Colonic mucosa (tissue), 4 donors: ENCODE measurements around the gene BICD1. TPM values are rescaled to one million over a fixed set of nuclear protein-coding genes. Genes with fewer than 3 reads are reported as not detected.
A peak's percentile ranks its signal among the peaks of the same experiment; 100 is the strongest.

Source experiments
- DNase-seq: peaks from one replicate; pipeline ENCODE4 v3.0.0-alpha.2; 2020
- H3K27ac ChIP-seq: fragments of 200-600 bp; one replicate; pipeline ENCODE4 v1.8.0; 2021
- H3K27me3 ChIP-seq: fragments of 200-600 bp; one replicate; pipeline ENCODE4 v1.8.0; 2021
- H3K36me3 ChIP-seq: fragments of 200-600 bp; one replicate; pipeline ENCODE4 v1.8.0; 2021
- H3K4me1 ChIP-seq: fragments of 200-600 bp; one replicate; pipeline ENCODE4 v1.8.0; 2021; ENCODE audit warnings: mild to moderate bottlenecking
- H3K4me3 ChIP-seq: fragments of 200-600 bp; one replicate; pipeline ENCODE4 v1.8.0; 2021
- H3K9ac ChIP-seq, 2 donors: one replicate each; pipeline ENCODE4 v1.7.0; 2013; ENCODE audit warnings: control low read depth in 2 of 2, low read depth in 2 of 2, low read length in 2 of 2
- H3K9me3 ChIP-seq: fragments of 200-600 bp; one replicate; pipeline ENCODE4 v1.8.0; 2021
- CTCF ChIP-seq: fragments of 200-600 bp; IDR thresholded peaks from one replicate; pipeline ENCODE4 v1.8.0; 2022; ENCODE audit warnings: antibody characterized with exemption, mild to moderate bottlenecking
- intact Hi-C: fragments of 100-400 bp; cut with DNase I; formaldehyde crosslinking; loops from one replicate; pipeline ENCODE4 v1.14.1; 2022
- total RNA-seq, 2 donors: library from RNA; stranded (reverse); fragmentation: NEBNext Ultra II Directional in 1 of 2; extraction: Animal tissue kit (Norgen Biotek cat#: 25700) in 1 of 2; gene quantifications; one replicate each; pipeline ENCODE4 v1.2.1, GENCODE V29; 2021
- donor health status: healthy.
- donor health status: DM: no; HTN: no; CAD: no.
- donor health status: DM: no; HTN: no; CAD: no.

BICD1 gene
- total RNA-seq, 2 donors from 2014 or later: 4.2 to 5.8 TPM

GRCh38 chr12:32303174-32303549, 196.5 kb downstream of the BICD1 start:
- intact Hi-C loops: loop anchor here (5.0 kb wide), 1 partner anchor 616 kb away; no protein-coding TSS in a partner anchor
- no peaks in the 10 kb centered on the region for H3K27me3 ChIP-seq
- no peaks in the 10 kb centered on the region for H3K4me1 ChIP-seq
- H3K36me3 ChIP-seq: no peaks in the 10 kb centered on the region
- H3K27ac ChIP-seq: no peak overlapping the region
- no peak for DNase-seq
- H3K9ac ChIP-seq: no peak overlapping the region
- no peak for TF ChIP-seq CTCF
- H3K4me3 ChIP-seq: no peak overlapping the region
- H3K9me3 ChIP-seq: no peaks in the 10 kb centered on the region

- Histone ChIP-seq H3K27me3 (no peaks in the 10 kb centered on the region), H3K9ac (no peak overlapping the region), H3K27ac (no peak overlapping the region), H3K4me3 (no peak overlapping the region), H3K36me3 (no peaks in the 10 kb centered on the region), H3K9me3 (no peaks in the 10 kb centered on the region), H3K4me1 (no peaks in the 10 kb centered on the region)
- intact Hi-C loops: no loop called here
- no peak for DNase-seq
- TF ChIP-seq CTCF: peak; percentile 20
Measured at GRCh38 chr12:32305163-32305562, 198.5 kb downstream of the BICD1 start.

GRCh38 chr12:32307326-32307725, 200.7 kb downstream of the BICD1 start:
- Histone ChIP-seq H3K9ac (no peak overlapping the region), H3K4me1 (no peaks in the 10 kb centered on the region), H3K27ac (no peak overlapping the region), H3K27me3 (no peaks in the 10 kb centered on the region), H3K9me3 (no peaks in the 10 kb centered on the region), H3K36me3 (no peaks in the 10 kb centered on the region), H3K4me3 (no peak overlapping the region)
- DNase-seq: no peak
- no peak for TF ChIP-seq CTCF
- intact Hi-C loops: no loop called here

- Histone ChIP-seq H3K27ac (no peak overlapping the region), H3K27me3 (no peaks in the 10 kb centered on the region), H3K36me3 (no peaks in the 10 kb centered on the region), H3K9me3 (no peaks in the 10 kb centered on the region), H3K4me3 (no peak overlapping the region), H3K4me1 (no peaks in the 10 kb centered on the region), H3K9ac (no peak overlapping the region)
- intact Hi-C loops: loop anchor here (5.0 kb wide), 2 partner anchors 248 to 658 kb away; no protein-coding TSS in a partner anchor
- no peak for TF ChIP-seq CTCF
- peak; percentile 31 for DNase-seq
Measured at GRCh38 chr12:32309811-32310736, 203.4 kb downstream of the BICD1 start.

- Histone ChIP-seq H3K9ac (no peak overlapping the region), H3K36me3 (no peaks in the 10 kb centered on the region), H3K4me1 (no peaks in the 10 kb centered on the region), H3K27ac (no peak overlapping the region), H3K9me3 (no peaks in the 10 kb centered on the region), H3K27me3 (no peaks in the 10 kb centered on the region), H3K4me3 (no peak overlapping the region)
- no peak for DNase-seq
- intact Hi-C loops: loop anchor here (5.0 kb wide), 2 partner anchors 250 to 660 kb away; no protein-coding TSS in a partner anchor
- peak; percentile 33 for TF ChIP-seq CTCF
Measured at GRCh38 chr12:32312049-32312670, 205.5 kb downstream of the BICD1 start.
